Stimulated activated CD8-positive, alpha-beta memory T cell treated with anti-CD3 and anti-CD28 coated beads, Interleukin-4, amount 100 ng/mL, for 4 hours (primary cell): ENCODE data around the gene RCL1.
A peak's percentile ranks its signal among the peaks of the same experiment; 100 is the strongest.
"Not testable (repeated sequence)": the region's sequence is repeated elsewhere in the genome, so short reads cannot be mapped to it uniquely, and the experiment has no call there.

Source experiments
- DNase-seq, 2 donors: peaks; one replicate each; pipeline ENCODE4 v3.0.0-alpha.2; 2020; ENCODE audit warnings: low read depth in 2 of 2, low spot score in 1 of 2

Gene RCL1, protein sequence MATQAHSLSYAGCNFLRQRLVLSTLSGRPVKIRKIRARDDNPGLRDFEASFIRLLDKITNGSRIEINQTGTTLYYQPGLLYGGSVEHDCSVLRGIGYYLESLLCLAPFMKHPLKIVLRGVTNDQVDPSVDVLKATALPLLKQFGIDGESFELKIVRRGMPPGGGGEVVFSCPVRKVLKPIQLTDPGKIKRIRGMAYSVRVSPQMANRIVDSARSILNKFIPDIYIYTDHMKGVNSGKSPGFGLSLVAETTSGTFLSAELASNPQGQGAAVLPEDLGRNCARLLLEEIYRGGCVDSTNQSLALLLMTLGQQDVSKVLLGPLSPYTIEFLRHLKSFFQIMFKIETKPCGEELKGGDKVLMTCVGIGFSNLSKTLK

GRCh38 chr9:4792572-4793458 is at the start of gene RCL1:
RCL1 (plus strand) TSS chr9:4792944; CDS start chr9:4793092, 148 bp downstream.
- peak; percentile 85 to 92 for DNase-seq

GRCh38 chr9:4743131-4743875 is 49.4 kb upstream of the RCL1 start:
- DNase-seq, result no peak

- no peak for DNase-seq
Observed at GRCh38 chr9:4746278-4747030, 46.3 kb upstream of the RCL1 start.

- no peak for DNase-seq
Observed at GRCh38 chr9:4748612-4749011, 44.1 kb upstream of the RCL1 start.

- no peak for DNase-seq
Observed at GRCh38 chr9:4750023-4750673, 42.6 kb upstream of the RCL1 start.

GRCh38 chr9:4754530-4754929 is 38.2 kb upstream of the RCL1 start:
- DNase-seq, result not testable (repeated sequence)

GRCh38 chr9:4755026-4755609 is 37.6 kb upstream of the RCL1 start:
- DNase-seq, result no peak

DNA sequence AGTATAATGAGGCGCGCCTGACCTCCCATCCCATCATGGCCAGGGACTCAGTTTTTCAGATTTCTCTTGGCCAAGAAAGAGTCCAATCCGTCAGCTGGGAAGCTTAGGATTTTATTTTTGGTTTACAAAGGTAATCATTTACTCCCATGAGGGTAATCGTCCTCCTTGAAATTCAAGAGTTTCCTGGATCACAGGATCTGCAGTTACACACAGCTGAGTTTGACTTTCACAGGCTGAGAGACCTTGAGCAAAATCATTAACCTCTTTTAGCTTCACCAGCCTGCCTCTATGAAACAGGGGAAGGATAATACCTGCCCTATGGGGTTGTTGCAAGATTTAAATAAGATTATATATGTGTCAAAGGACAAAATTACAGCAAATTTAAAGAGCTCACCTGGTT is 36.3 kb upstream of the RCL1 start:
- DNase-seq, result no peak

GRCh38 chr9:4760122-4760521 is 32.6 kb upstream of the RCL1 start:
- DNase-seq, result no peak

DNA sequence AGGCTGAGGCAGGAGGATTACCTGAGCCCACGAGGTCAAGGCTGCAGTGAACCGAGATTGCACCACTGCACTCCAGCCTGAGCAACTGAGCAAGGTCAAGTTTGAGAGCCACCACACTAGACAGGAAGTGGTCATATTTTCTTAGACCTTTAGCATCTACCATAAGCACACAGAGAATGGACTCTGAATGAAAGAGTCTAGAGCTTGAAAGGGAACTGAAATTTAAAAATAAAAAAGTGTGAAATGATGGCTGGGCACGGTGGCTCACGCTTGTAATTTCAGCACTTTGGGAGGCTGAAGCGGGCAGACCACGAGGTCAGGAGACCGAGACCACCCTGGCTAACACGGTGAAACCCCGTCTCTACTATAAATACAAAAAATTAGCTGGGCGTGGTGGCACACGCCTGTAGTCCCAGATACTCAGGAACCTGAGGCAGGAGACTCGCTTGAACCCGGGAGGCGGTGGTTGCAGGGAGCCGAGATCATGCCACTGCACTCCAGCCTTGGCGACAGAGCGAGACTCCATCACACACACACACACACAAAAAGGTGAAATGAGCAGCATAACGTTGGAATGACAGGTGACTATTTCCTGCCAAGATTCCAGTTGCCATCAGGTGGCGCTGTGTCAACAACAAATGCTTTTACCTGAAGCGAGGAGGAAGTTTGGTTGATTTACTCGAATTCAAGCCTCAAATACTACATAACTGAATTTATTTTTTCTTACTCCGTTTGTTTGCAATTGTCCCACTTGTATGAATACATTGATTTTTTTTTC is 30.4 kb upstream of the RCL1 start:
- DNase-seq, result peak; percentile 49 to 76

- DNase-seq, result no peak
Observed at GRCh38 chr9:4762886-4763541, 29.7 kb upstream of the RCL1 start.

DNA sequence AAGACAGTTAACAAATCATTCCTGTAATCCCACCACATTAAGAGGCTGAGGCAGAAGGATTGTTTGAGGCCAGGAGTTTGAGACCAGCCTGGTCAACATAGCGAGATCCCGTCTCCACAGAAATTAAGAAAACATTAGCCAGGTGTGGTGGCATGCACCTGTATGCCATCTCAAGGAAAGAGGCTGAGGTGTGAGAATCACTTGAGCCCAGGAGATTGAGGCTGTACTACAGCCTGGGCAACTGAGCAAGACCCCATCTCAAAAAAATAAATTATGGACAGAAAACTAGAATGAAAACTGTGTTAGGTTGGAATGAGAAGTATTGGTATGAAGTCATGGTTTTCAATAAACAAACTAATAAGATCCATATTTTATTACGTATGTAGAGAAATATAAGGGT is 28.7 kb upstream of the RCL1 start:
- no peak for DNase-seq

DNA sequence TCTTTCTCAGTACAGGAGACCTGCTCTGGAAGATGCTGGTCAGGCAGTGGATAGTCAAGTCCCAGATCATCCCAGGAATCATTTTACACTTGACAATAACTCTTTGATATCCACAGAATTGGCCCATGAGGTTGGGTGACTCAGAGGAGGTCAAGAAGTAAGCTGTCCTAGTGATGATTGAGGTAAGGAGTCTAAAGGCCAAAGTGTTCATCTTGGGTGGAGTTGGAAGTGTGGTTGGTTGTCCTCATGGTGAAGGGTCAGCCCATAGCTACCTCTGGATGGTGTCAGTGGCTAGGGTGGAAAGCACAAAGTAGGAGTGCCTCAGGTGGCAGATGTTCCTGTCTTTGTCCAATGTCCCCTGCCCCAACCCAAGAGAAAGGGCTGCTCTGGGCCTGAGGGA is 24.1 kb upstream of the RCL1 start:
- DNase-seq, result no peak

GRCh38 chr9:4769321-4770080 is 23.2 kb upstream of the RCL1 start:
- DNase-seq, result no peak

GRCh38 chr9:4771788-4772187 is 21.0 kb upstream of the RCL1 start:
- no peak for DNase-seq

DNA sequence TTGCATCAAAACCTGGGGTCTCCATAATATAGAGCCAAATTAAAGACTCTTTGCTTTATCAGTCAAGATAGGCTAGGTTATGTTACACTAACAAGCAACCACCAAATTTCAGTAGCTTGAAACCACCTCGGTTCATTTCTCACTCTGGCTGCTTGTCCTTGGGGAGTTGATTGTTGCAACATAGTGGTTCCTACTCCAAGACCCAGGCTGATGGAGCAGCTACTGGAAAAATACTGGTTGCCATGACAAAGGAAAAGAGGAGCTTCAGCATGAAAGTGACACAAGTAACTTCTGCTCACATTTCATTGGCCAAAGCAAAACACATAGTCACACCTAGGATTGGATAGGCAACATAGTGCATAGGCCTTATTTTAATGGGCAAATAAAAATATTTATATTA is 18.5 kb upstream of the RCL1 start:
- DNase-seq, result no peak

- not testable (repeated sequence) for DNase-seq
Observed at GRCh38 chr9:4774958-4775357, 17.8 kb upstream of the RCL1 start.

- no peak for DNase-seq
Observed at GRCh38 chr9:4780651-4781050, 12.1 kb upstream of the RCL1 start.
